IMR-90 (cell line): ENCODE measurements around the gene ITGB1BP1. TPM values are rescaled to one million over a fixed set of nuclear protein-coding genes. Genes with fewer than 3 reads are reported as not detected.

Source experiments
- ATAC-seq: fragments of 200-7000 bp; cut with Tn5 transposase; 2 replicates; pipeline ENCODE4 v1.9.1; 2020; ENCODE audit warnings: low read depth, mild to moderate bottlenecking, moderate library complexity
- BruUV-seq: library from RNA; stranded (reverse); fragments of 400-500 nt; replicated peaks from 2 replicates; lab custom pipeline; 2021; lab: Mats Ljungman, UMichigan
- CTCF ChIA-PET: fragments of 300-600 bp; formaldehyde crosslinking; extraction: SDS; loops from one replicate; lab custom pipeline; 2021; ENCODE audit warnings: antibody characterized with exemption; lab: Yijun Ruan, JAX
- POLR2A ChIA-PET: fragments of 300-600 bp; sonication (Branson Sonifier 250); formaldehyde crosslinking; loops from one replicate; lab custom pipeline; 2022; ENCODE audit warnings: antibody characterized with exemption; ENCODE audit not compliant: unreplicated experiment; lab: Charles Lee
- DNase-seq: peaks from one replicate; pipeline ENCODE4 v3.0.0; 2013
- H2AFZ ChIP-seq: replicated peaks from 2 replicates; pipeline ENCODE3; 2013; ENCODE audit warnings: low read length, mild to moderate bottlenecking; ENCODE audit not compliant: poor library complexity
- H2AK5ac ChIP-seq: 2 replicates; pipeline ENCODE4 v1.6.1; 2013; ENCODE audit warnings: low read depth, low read length, inconsistent platforms
- H2AK9ac ChIP-seq: replicated peaks from 2 replicates; pipeline ENCODE3; 2013; ENCODE audit warnings: mild to moderate bottlenecking, low read depth, low read length, moderate library complexity; ENCODE audit not compliant: poor library complexity
- H2BK120ac ChIP-seq: 2 replicates; pipeline ENCODE4 v1.6.1; 2013; ENCODE audit warnings: low read depth, low read length, inconsistent platforms
- H2BK15ac ChIP-seq: 3 replicates; pipeline ENCODE4 v1.6.1; 2013; ENCODE audit warnings: low read depth, low read length, inconsistent platforms
- H2BK20ac ChIP-seq: 2 replicates; pipeline ENCODE4 v1.6.1; 2013; ENCODE audit warnings: low read depth, mild to moderate bottlenecking, inconsistent platforms, low read length, moderate library complexity
- H2BK5ac ChIP-seq: 2 replicates; pipeline ENCODE4 v1.6.1; 2013; ENCODE audit warnings: mild to moderate bottlenecking, low read depth, low read length, inconsistent platforms; ENCODE audit not compliant: poor library complexity, severe bottlenecking
- H3K14ac ChIP-seq: replicated peaks from 2 replicates; pipeline ENCODE4 v1.6.1; 2013; ENCODE audit warnings: low read depth, low read length, inconsistent platforms
- H3K18ac ChIP-seq: 2 replicates; pipeline ENCODE4 v1.6.1; 2013; ENCODE audit warnings: low read depth, low read length, control low read depth
- H3K23ac ChIP-seq: 2 replicates; pipeline ENCODE4 v1.6.1; 2013; ENCODE audit warnings: low read depth, low read length, inconsistent platforms
- H3K27ac ChIP-seq: 2 replicates; pipeline ENCODE4 v1.5.1; 2013; ENCODE audit warnings: mild to moderate bottlenecking, control low read depth, low read length; ENCODE audit not compliant: insufficient read depth
- H3K27me3 ChIP-seq: 2 replicates; pipeline ENCODE4 v1.6.1; 2013; ENCODE audit warnings: low read length; ENCODE audit not compliant: control insufficient read depth, insufficient read depth
- H3K36me3 ChIP-seq: 2 replicates; pipeline ENCODE4 v1.6.1; 2013; ENCODE audit warnings: low read length, mixed read lengths; ENCODE audit not compliant: control insufficient read depth, insufficient read depth
- H3K4ac ChIP-seq: 2 replicates; pipeline ENCODE4 v1.6.1; 2013; ENCODE audit warnings: low read depth, low read length, inconsistent platforms
- H3K4me1 ChIP-seq: 2 replicates; pipeline ENCODE4 v1.6.1; 2013; ENCODE audit warnings: low read length, mixed read lengths; ENCODE audit not compliant: control insufficient read depth, insufficient read depth
- H3K4me2 ChIP-seq: 2 replicates; pipeline ENCODE4 v1.6.1; 2013; ENCODE audit warnings: low read depth, mild to moderate bottlenecking, control low read depth, low read length, moderate library complexity
- H3K4me3 ChIP-seq: 2 replicates; pipeline ENCODE4 v1.5.1; 2013; ENCODE audit warnings: low read depth, mild to moderate bottlenecking, control low read depth, low read length, moderate library complexity; ENCODE audit not compliant: insufficient read depth
- H3K56ac ChIP-seq: 2 replicates; pipeline ENCODE4 v1.6.1; 2013; ENCODE audit warnings: low read length, inconsistent platforms; ENCODE audit not compliant: insufficient read depth; ENCODE audit errors: extremely low read depth
- H3K79me1 ChIP-seq, 2 experiments: 2 replicates each; pipeline ENCODE4 v1.6.1; 2013; ENCODE audit warnings: low read length in 2 of 2, inconsistent platforms in 1 of 2, low read depth in 1 of 2
- H3K9ac ChIP-seq: 2 replicates; pipeline ENCODE4 v1.6.1; 2013; ENCODE audit warnings: low read depth, low read length, control low read depth
- H3K9me1 ChIP-seq: 2 replicates; pipeline ENCODE4 v1.6.1; 2013; ENCODE audit warnings: low read length, inconsistent platforms; ENCODE audit not compliant: insufficient read depth
- H3K9me3 ChIP-seq: 2 replicates; pipeline ENCODE4 v1.6.1; 2013; ENCODE audit warnings: low read length; ENCODE audit not compliant: control insufficient read depth, insufficient read depth
- H4K20me1 ChIP-seq: 2 replicates; pipeline ENCODE4 v1.6.1; 2013; ENCODE audit warnings: low read length, inconsistent platforms; ENCODE audit not compliant: insufficient read depth
- H4K5ac ChIP-seq: 2 replicates; pipeline ENCODE4 v1.6.1; 2013; ENCODE audit warnings: mild to moderate bottlenecking, low read depth, low read length, control low read depth
- H4K8ac ChIP-seq, 2 experiments: 2 replicates each; pipeline ENCODE4 v1.6.1; 2013; ENCODE audit warnings: low read depth in 2 of 2, low read length in 2 of 2, control low read depth in 1 of 2, inconsistent platforms in 1 of 2
- H4K91ac ChIP-seq: 2 replicates; pipeline ENCODE4 v1.6.1; 2013; ENCODE audit warnings: low read depth, low read length, inconsistent platforms; ENCODE audit not compliant: insufficient read depth
- CEBPB ChIP-seq: IDR thresholded peaks from 2 replicates; pipeline ENCODE4 v1.6.1; 2012; ENCODE audit warnings: low read depth, low read length, improper control_type of control experiment
- FOS ChIP-seq: fragments of 150-350 bp; IDR thresholded peaks from 2 replicates; pipeline ENCODE4 v1.6.1; 2016; ENCODE audit warnings: low read depth, low read length
- MAZ ChIP-seq: IDR thresholded peaks from 2 replicates; pipeline ENCODE4 v1.6.1; 2012; ENCODE audit warnings: low read depth, mild to moderate bottlenecking, low read length, improper control_type of control experiment, moderate library complexity, borderline replicate concordance
- RAD21 ChIP-seq: IDR thresholded peaks from 2 replicates; pipeline ENCODE4 v1.6.1; 2012; ENCODE audit warnings: low read length, improper control_type of control experiment
- WGBS, 2 experiments: methylation state at CpG; one replicate each; pipeline versions ENCODE4 v1.1.5 to v1.1.7; 2013; ENCODE audit warnings: missing lambda C conversion rate in 2 of 2; ENCODE audit not compliant: insufficient read length in 1 of 2; ENCODE audit errors: extremely low coverage in 2 of 2; 5-methylcytosine and 5-hydroxymethylcytosine counted together
- dilution Hi-C: fragments of 300-500 bp; cut with HindIII; formaldehyde crosslinking; loops from one replicate; pipeline ENCODE4 v1.14.3; 2018; ENCODE audit warnings: low sequenced_read_pairs; ENCODE audit not compliant: unreplicated experiment
- in situ Hi-C: fragments of 300-500 bp; cut with MboI; formaldehyde crosslinking; loops from 3 replicates; pipeline ENCODE4 v1.14.3; 2019; ENCODE audit warnings: low sequenced_read_pairs, inconsistent platforms, mixed read lengths
- intact Hi-C: fragments of 100-400 bp; cut with micrococcal nuclease; formaldehyde crosslinking; loops from 2 replicates; pipeline ENCODE4 v1.10.0; 2022
- polyA plus RNA-seq, 3 experiments: library from polyadenylated mRNA; depleted of rRNA; stranded (reverse); fragments of >200 nt; gene quantifications; 2 replicates each; pipeline ENCODE4 v1.2.3, GENCODE V29; 2012; ENCODE audit warnings: low replicate concordance in 1 of 3
- total RNA-seq: library from RNA; depleted of rRNA; stranded (reverse); fragments of >200 nt; gene quantifications from 2 replicates; pipeline ENCODE4 v1.2.3, GENCODE V29; 2012

Gene ITGB1BP1
- total and polyA plus RNA-seq, 2 of the 4 experiments (the other 2 are of a cell fraction), result 48.6 to 88.1 TPM

GRCh38 chr2:9441556-9441955, 18.2 kb upstream of the ITGB1BP1 start (continued):
- TF ChIP-seq MAZ, result no peak

- H3K56ac ChIP-seq, result no peak overlapping the region
- dilution Hi-C loops (no loop called here), intact Hi-C loops (no loop called here), in situ Hi-C loops (no loop called here)
- no peak for TF ChIP-seq RAD21
- TF ChIP-seq CEBPB, result peak; percentile 87
- TF ChIP-seq FOS, result 0 out of 2 replicates have a peak, but pooled peaks have one; percentile 9
- H3K9ac ChIP-seq, result no peak overlapping the region
- H2BK15ac ChIP-seq, result no peak overlapping the region
- H2AFZ ChIP-seq, result no peak overlapping the region
- CTCF ChIA-PET, result interaction anchor here (0.8 kb wide), 1 partner anchor 10 kb away, joined by 3 read pairs; no protein-coding TSS in a partner anchor
- peak overlapping the region; percentile 100 for H3K18ac ChIP-seq
- H4K91ac ChIP-seq, result no peak overlapping the region
- peak overlapping the region; percentile 82 to 100; a peak in 3 of 4 replicates for H4K8ac ChIP-seq
- peak overlapping the region; percentile 49; the same call in 1 of the 2 replicates for H3K4ac ChIP-seq
- H3K36me3 ChIP-seq, result peaks cover 18% of the 10 kb centered on the region
- DNase-seq (peak; percentile 82), ATAC-seq (peak; percentile 86)
- peak overlapping the region; percentile 100 for H2BK5ac ChIP-seq
- no peak overlapping the region for H2AK5ac ChIP-seq
- POLR2A ChIA-PET, result no interaction called here
- no peak overlapping the region for H2AK9ac ChIP-seq
- no peak overlapping the region for H4K5ac ChIP-seq
- peak overlapping the region; percentile 4; the same call in 1 of the 2 replicates for H2BK120ac ChIP-seq
- H3K4me1 ChIP-seq, result peaks cover 11% of the 10 kb centered on the region
- H3K23ac ChIP-seq, result no peak overlapping the region
- no peak overlapping the region for H3K14ac ChIP-seq
- peak overlapping the region; percentile 18; the same call in 1 of the 2 replicates for H3K4me2 ChIP-seq
- H3K4me3 ChIP-seq, result no peak overlapping the region
- peak overlapping the region; percentile 100; the same call in 1 of the 2 replicates for H3K27ac ChIP-seq
- no TSS peak for BruUV-seq
- peaks cover 4 to 6% of the 10 kb centered on the region in 2 experiments; a peak in 3 of 4 replicates for H3K79me1 ChIP-seq
- H2BK20ac ChIP-seq, result peak overlapping the region; percentile 30; the same call in 1 of the 2 replicates
- H3K9me3 ChIP-seq, result no peaks in the 10 kb centered on the region
- no CpG with 5 or more reads among the region's 1 CpG for whole genome bisulfite sequencing, 2 experiments
- H3K27me3 ChIP-seq, result no peaks in the 10 kb centered on the region
- H4K20me1 ChIP-seq, result peaks cover 13% of the 10 kb centered on the region; the same call in 1 of the 2 replicates
- peaks cover 7% of the 10 kb centered on the region; the same call in 1 of the 2 replicates for H3K9me1 ChIP-seq
Measured at GRCh38 chr2:9440058-9440727, 16.9 kb upstream of the ITGB1BP1 start.
